HepG2 (cell line): Measurements from ENCODE around the gene ANTXR1. TPM values are rescaled to one million over a fixed set of nuclear protein-coding genes. Genes with fewer than 3 reads are reported as not detected.
A peak's percentile ranks its signal among the peaks of the same experiment; 100 is the strongest.

Source experiments
- ATAC-seq: fragments of 200-7000 bp; cut with Tn5 transposase; 3 replicates; pipeline ENCODE4 v1.9.1; 2020; ENCODE audit warnings: mild to moderate bottlenecking, moderate library complexity
- BruUV-seq: library from RNA; stranded (reverse); fragments of 400-500 nt; replicated peaks from 2 replicates; lab custom pipeline; 2021; lab: Mats Ljungman, UMichigan
- CTCF ChIA-PET: fragments of 300-600 bp; formaldehyde crosslinking; extraction: SDS; loops from one replicate; lab custom pipeline; 2021; ENCODE audit warnings: low total read pairs, inconsistent platforms, low intra/inter-chr PET ratio; lab: Yijun Ruan, JAX
- POLR2A ChIA-PET: fragments of 350-600 bp; sonication (Branson Sonifier 250); formaldehyde crosslinking; loops from one replicate; lab custom pipeline; 2020; ENCODE audit warnings: antibody characterized with exemption, inconsistent platforms; lab: Yijun Ruan, JAX
- DNase-seq: peaks from one replicate; pipeline ENCODE4 v3.0.0-alpha.2; 2015; ENCODE audit warnings: low spot score
- FAIRE-seq: peaks from 3 replicates; lab custom pipeline; 2011; peaks lifted over from hg19 to GRCh38; lab: Jason Lieb, UNC
- H2AFZ ChIP-seq: one replicate; pipeline ENCODE4 v1.6.1; 2011; ENCODE audit warnings: low read length, inconsistent platforms
- H3K27ac ChIP-seq: fragments of 300-600 bp; 3 replicates; pipeline ENCODE4 v1.8.0; 2011; ENCODE audit warnings: mixed run types, mild to moderate bottlenecking, mixed read lengths, low read length, inconsistent platforms; ENCODE audit not compliant: insufficient read depth; ENCODE audit errors: extremely low read length
- H3K27me3 ChIP-seq, 2 experiments: fragments of 200-600 bp in 1 of 2; 2 replicates in 1 of 2; 3 replicates in 1 of 2; pipeline versions ENCODE4 v1.6.0 to v1.8.0; 2011; ENCODE audit warnings: low read length in 2 of 2, mild to moderate bottlenecking in 2 of 2, moderate library complexity in 2 of 2, inconsistent platforms in 1 of 2; ENCODE audit not compliant: insufficient read depth in 2 of 2, control insufficient read depth in 1 of 2
- H3K36me3 ChIP-seq, 2 experiments: fragments of 200-600 bp in 1 of 2; replicated peaks in 1 of 2; 2 replicates in 1 of 2; 3 replicates in 1 of 2; pipeline versions ENCODE4 v1.5.1 to v1.8.0; 2011; ENCODE audit warnings: low read length in 2 of 2, inconsistent platforms in 1 of 2; ENCODE audit not compliant: insufficient read depth in 2 of 2, control insufficient read depth in 1 of 2
- H3K4me1 ChIP-seq: 2 replicates; pipeline ENCODE4 v1.5.1; 2012; ENCODE audit warnings: low read length, inconsistent platforms; ENCODE audit not compliant: insufficient read depth
- H3K4me2 ChIP-seq: 2 replicates; pipeline ENCODE4 v1.6.0; 2011; ENCODE audit warnings: low read depth, low read length, inconsistent platforms
- H3K4me3 ChIP-seq, 3 experiments: fragments of 200-600 bp in 1 of 3; sonication (generic), shearing (Covaris generic) in 1 of 3; replicated peaks in 1 of 3; 2 replicates each; pipeline ENCODE4 v1.5.1; 2011 to 2016; ENCODE audit warnings: low read length in 3 of 3, inconsistent platforms in 2 of 3, low read depth in 2 of 3, mild to moderate bottlenecking in 2 of 3, control low read depth in 1 of 3, mixed read lengths in 1 of 3; ENCODE audit not compliant: insufficient read depth in 1 of 3
- H3K79me2 ChIP-seq: one replicate; pipeline ENCODE4 v1.6.1; 2011; ENCODE audit warnings: low read length, inconsistent platforms; ENCODE audit not compliant: insufficient read depth
- H3K9ac ChIP-seq: 2 replicates; pipeline ENCODE4 v1.6.0; 2011; ENCODE audit warnings: mild to moderate bottlenecking, low read depth, low read length, inconsistent platforms; ENCODE audit not compliant: insufficient read depth
- H3K9me3 ChIP-seq: 2 replicates; pipeline ENCODE4 v1.5.1; 2012; ENCODE audit warnings: mild to moderate bottlenecking, low read length
- H4K20me1 ChIP-seq: 2 replicates; pipeline ENCODE4 v1.6.0; 2011; ENCODE audit warnings: inconsistent platforms, mild to moderate bottlenecking, low read length, moderate library complexity; ENCODE audit not compliant: insufficient read depth
- AKAP8 ChIP-seq: sonication (generic); formaldehyde crosslinking; IDR thresholded peaks from 2 replicates; pipeline ENCODE4 v1.5.1; 2020; ENCODE audit warnings: mild to moderate bottlenecking, missing genetic modification reagents
- CBX5 ChIP-seq: sonication (generic); formaldehyde crosslinking; IDR thresholded peaks from 2 replicates; pipeline ENCODE4 v1.4.0; 2020; ENCODE audit warnings: missing genetic modification reagents, borderline replicate concordance
- ZBTB7A ChIP-seq: sonication (generic); formaldehyde crosslinking; IDR thresholded peaks from 2 replicates; pipeline ENCODE4 v1.8.0; 2022; ENCODE audit warnings: mild to moderate bottlenecking, missing genetic modification reagents
- ZNF121 ChIP-seq: sonication (generic); formaldehyde crosslinking; IDR thresholded peaks from 2 replicates; pipeline ENCODE4 v1.5.0; 2020; ENCODE audit warnings: mild to moderate bottlenecking, missing genetic modification reagents
- ZNF362 ChIP-seq: sonication (generic); formaldehyde crosslinking; IDR thresholded peaks from 2 replicates; pipeline ENCODE4 v1.4.0; 2020; ENCODE audit warnings: missing genetic modification reagents, mild to moderate bottlenecking, borderline replicate concordance
- ZNF770 ChIP-seq: sonication (generic); formaldehyde crosslinking; IDR thresholded peaks from 2 replicates; pipeline ENCODE4 v1.5.0; 2020; ENCODE audit warnings: mild to moderate bottlenecking, missing genetic modification reagents
- WGBS: methylation state at CpG from one replicate; pipeline ENCODE4 v1.1.6; 2017; ENCODE audit warnings: low lambda C conversion rate; 5-methylcytosine and 5-hydroxymethylcytosine counted together
- in situ Hi-C: cut with HindIII; loops from 2 replicates; pipeline ENCODE4 v1.10.0; 2017; ENCODE audit warnings: low pct_unique_long_range_greater_than_20kb; ENCODE audit not compliant: extremely low pct_ligation_motif_present
- intact Hi-C: fragments of 100-400 bp; cut with micrococcal nuclease; formaldehyde crosslinking; loops from one replicate; pipeline ENCODE4 v1.10.0; 2022; ENCODE audit not compliant: unreplicated experiment
- polyA plus RNA-seq, 8 experiments: library from polyadenylated mRNA; depleted of rRNA in 3 of 8; stranded (reverse) in 7 of 8; unstranded in 1 of 8; fragments of >200 nt; fragmentation: Illumina TruSeq in 4 of 8; extraction: Trizol in 4 of 8; gene quantifications; 2 replicates each; pipeline versions ENCODE4 v1.2.1 to v1.2.3, GENCODE V29; 2011 to 2016; ENCODE audit warnings: low read depth in 4 of 8, missing spikeins in 1 of 8, mixed read lengths in 1 of 8; ENCODE audit not compliant: insufficient read depth in 1 of 8
- total RNA-seq, 5 experiments: library from RNA; depleted of rRNA; stranded (reverse); fragments of >200 nt; fragmentation: Illumina TruSeq; extraction: Trizol; gene quantifications; 2 replicates each; pipeline ENCODE4 v1.2.3, GENCODE V29; 2016; ENCODE audit warnings: low read depth in 1 of 5

Gene ANTXR1
- total and polyA plus RNA-seq, 2 of the 13 experiments (the other 11 are each of a cell fraction or from before 2014, with no cell fraction given): 4.5 to 12.7 TPM

- no peak overlapping the region for H3K9ac ChIP-seq
- H3K4me3 ChIP-seq: no peak overlapping the region
- H2AFZ ChIP-seq: no peak overlapping the region
- in situ Hi-C loops (no loop called here), intact Hi-C loops (no loop called here)
- peaks cover 52% of the 10 kb centered on the region for H3K4me1 ChIP-seq
- no peaks in the 10 kb centered on the region for H3K27me3 ChIP-seq
- WGBS: 95% methylated on average over 4 of the region's 4 CpGs
- H3K9me3 ChIP-seq: peaks cover 5% of the 10 kb centered on the region
- ChIA-PET POLR2A (interaction anchor here (0.7 kb wide), 1 partner anchor 40 kb away, joined by 3 read pairs; no protein-coding TSS in a partner anchor), CTCF (no interaction called here)
- FAIRE-seq (no peak), ATAC-seq (no peak), DNase-seq (no peak)
- no peak overlapping the region for H3K27ac ChIP-seq
- H3K79me2 ChIP-seq: no peaks in the 10 kb centered on the region
- H3K4me2 ChIP-seq: no peak overlapping the region
- no peaks in the 10 kb centered on the region for H3K36me3 ChIP-seq
- TF ChIP-seq ZNF770 (CRISPR knock-in tag) (peak; percentile 57; the same call in 1 of the 2 replicates), ZNF362 (0 out of 2 replicates have a peak, but pooled peaks have one; percentile 9), ZBTB7A (CRISPR knock-in tag) (0 out of 2 replicates have a peak, but pooled peaks have one; percentile 29), CBX5 (CRISPR knock-in tag) (no peak), ZNF121 (CRISPR knock-in tag) (peak; percentile 92), AKAP8 (CRISPR knock-in tag) (no peak)
- H4K20me1 ChIP-seq: no peaks in the 10 kb centered on the region
- no TSS peak for BruUV-seq
Observed at GRCh38 chr2:69212238-69213028, 199.5 kb downstream of the ANTXR1 start.
